Parathyroid adenoma (tissue), 2 donors: ENCODE data around the gene GRIN2C.

Experiments used
- H2AFZ ChIP-seq: fragments of 300-600 bp; sonication (generic); one replicate; pipeline ENCODE4 v1.7.0; 2017; ENCODE audit warnings: antibody characterized with exemption, mild to moderate bottlenecking
- H3K27ac ChIP-seq: fragments of 300-600 bp; sonication (generic); one replicate; pipeline ENCODE4 v1.7.0; 2017
- H3K27me3 ChIP-seq: fragments of 300-600 bp; sonication (generic); one replicate; pipeline ENCODE4 v1.7.0; 2017; ENCODE audit warnings: low read length; ENCODE audit not compliant: control insufficient read depth, insufficient read depth
- H3K36me3 ChIP-seq: fragments of 300-600 bp; sonication (generic); one replicate; pipeline ENCODE4 v1.7.0; 2017; ENCODE audit warnings: low read length; ENCODE audit not compliant: control insufficient read depth, insufficient read depth
- H3K4me1 ChIP-seq: fragments of 300-600 bp; sonication (generic); one replicate; pipeline ENCODE4 v1.7.0; 2017; ENCODE audit warnings: control low read depth
- H3K4me2 ChIP-seq: fragments of 300-600 bp; sonication (generic); one replicate; pipeline ENCODE4 v1.7.0; 2017; ENCODE audit warnings: low read length
- H3K4me3 ChIP-seq: fragments of 300-600 bp; sonication (generic); one replicate; pipeline ENCODE4 v1.7.0; 2017; ENCODE audit warnings: low read depth, low read length
- H3K79me2 ChIP-seq: fragments of 300-600 bp; sonication (generic); one replicate; pipeline ENCODE4 v1.7.0; 2017; ENCODE audit warnings: control low read depth
- H3K9ac ChIP-seq: fragments of 300-600 bp; sonication (generic); one replicate; pipeline ENCODE4 v1.7.0; 2017; ENCODE audit warnings: mild to moderate bottlenecking
- H3K9me3 ChIP-seq: fragments of 300-600 bp; sonication (generic); one replicate; pipeline ENCODE4 v1.7.0; 2017; ENCODE audit warnings: low read length; ENCODE audit not compliant: control insufficient read depth
- TF ChIP-seq, protein P1 (sequence below): fragments of 300-600 bp; sonication (generic); IDR thresholded peaks from one replicate; pipeline ENCODE4 v1.7.0; 2017; ENCODE audit warnings: antibody characterized with exemption, mild to moderate bottlenecking
- donor health status: primary hyperparathyroidism.

Gene GRIN2C

DNA sequence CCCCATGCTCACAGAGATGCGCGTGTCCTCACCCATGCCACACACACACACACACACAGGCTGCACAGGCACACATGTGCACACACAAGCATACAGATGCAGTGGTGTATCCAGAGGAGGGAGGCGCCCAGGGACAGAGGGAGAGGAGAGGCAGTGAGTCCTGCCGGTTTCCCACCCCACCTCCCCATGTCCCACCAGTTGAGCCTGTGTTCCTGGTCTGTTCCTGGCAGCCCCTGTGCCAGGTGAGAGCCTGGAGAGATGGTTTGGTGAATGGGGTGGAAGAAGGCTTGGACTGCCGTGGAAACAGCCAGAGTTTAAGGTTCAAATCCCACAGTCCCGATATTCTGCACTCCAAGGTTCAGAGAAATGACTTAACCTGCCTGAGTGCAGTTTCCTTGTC, 44.0 kb upstream of the GRIN2C start:
- Histone ChIP-seq H3K4me1 (no peaks in the 10 kb centered on the region), H3K36me3 (no peaks in the 10 kb centered on the region), H3K4me3 (no peak overlapping the region), H3K4me2 (no peak overlapping the region), H3K27me3 (no peaks in the 10 kb centered on the region), H3K27ac (no peak overlapping the region), H3K9ac (no peak overlapping the region), H3K79me2 (no peaks in the 10 kb centered on the region), H2AFZ (no peak overlapping the region), H3K9me3 (no peaks in the 10 kb centered on the region)
- TF ChIP-seq, protein P1, sequence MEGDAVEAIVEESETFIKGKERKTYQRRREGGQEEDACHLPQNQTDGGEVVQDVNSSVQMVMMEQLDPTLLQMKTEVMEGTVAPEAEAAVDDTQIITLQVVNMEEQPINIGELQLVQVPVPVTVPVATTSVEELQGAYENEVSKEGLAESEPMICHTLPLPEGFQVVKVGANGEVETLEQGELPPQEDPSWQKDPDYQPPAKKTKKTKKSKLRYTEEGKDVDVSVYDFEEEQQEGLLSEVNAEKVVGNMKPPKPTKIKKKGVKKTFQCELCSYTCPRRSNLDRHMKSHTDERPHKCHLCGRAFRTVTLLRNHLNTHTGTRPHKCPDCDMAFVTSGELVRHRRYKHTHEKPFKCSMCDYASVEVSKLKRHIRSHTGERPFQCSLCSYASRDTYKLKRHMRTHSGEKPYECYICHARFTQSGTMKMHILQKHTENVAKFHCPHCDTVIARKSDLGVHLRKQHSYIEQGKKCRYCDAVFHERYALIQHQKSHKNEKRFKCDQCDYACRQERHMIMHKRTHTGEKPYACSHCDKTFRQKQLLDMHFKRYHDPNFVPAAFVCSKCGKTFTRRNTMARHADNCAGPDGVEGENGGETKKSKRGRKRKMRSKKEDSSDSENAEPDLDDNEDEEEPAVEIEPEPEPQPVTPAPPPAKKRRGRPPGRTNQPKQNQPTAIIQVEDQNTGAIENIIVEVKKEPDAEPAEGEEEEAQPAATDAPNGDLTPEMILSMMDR = no peak

GRCh38 chr17:74903034-74903433, 43.3 kb upstream of the GRIN2C start:
- no peaks in the 10 kb centered on the region for H3K27me3 ChIP-seq
- no peak overlapping the region for H2AFZ ChIP-seq
- no peaks in the 10 kb centered on the region for H3K79me2 ChIP-seq
- H3K4me1 ChIP-seq = no peaks in the 10 kb centered on the region
- TF ChIP-seq, protein P1 = no peak
- H3K9ac ChIP-seq = no peak overlapping the region
- H3K36me3 ChIP-seq = no peaks in the 10 kb centered on the region
- H3K4me2 ChIP-seq = no peak overlapping the region
- no peak overlapping the region for H3K27ac ChIP-seq
- H3K4me3 ChIP-seq = no peak overlapping the region
- H3K9me3 ChIP-seq = no peaks in the 10 kb centered on the region

- no peaks in the 10 kb centered on the region for H3K27me3 ChIP-seq
- H3K79me2 ChIP-seq = no peaks in the 10 kb centered on the region
- H3K9me3 ChIP-seq = no peaks in the 10 kb centered on the region
- H3K9ac ChIP-seq = no peak overlapping the region
- H3K4me2 ChIP-seq = no peak overlapping the region
- H3K36me3 ChIP-seq = no peaks in the 10 kb centered on the region
- TF ChIP-seq, protein P1 = no peak
- H3K4me1 ChIP-seq = no peaks in the 10 kb centered on the region
- H3K27ac ChIP-seq = no peak overlapping the region
- H3K4me3 ChIP-seq = no peak overlapping the region
- no peak overlapping the region for H2AFZ ChIP-seq
These were observed 41.9 kb upstream of the GRIN2C start for GRCh38 chr17:74901353-74902135.

DNA sequence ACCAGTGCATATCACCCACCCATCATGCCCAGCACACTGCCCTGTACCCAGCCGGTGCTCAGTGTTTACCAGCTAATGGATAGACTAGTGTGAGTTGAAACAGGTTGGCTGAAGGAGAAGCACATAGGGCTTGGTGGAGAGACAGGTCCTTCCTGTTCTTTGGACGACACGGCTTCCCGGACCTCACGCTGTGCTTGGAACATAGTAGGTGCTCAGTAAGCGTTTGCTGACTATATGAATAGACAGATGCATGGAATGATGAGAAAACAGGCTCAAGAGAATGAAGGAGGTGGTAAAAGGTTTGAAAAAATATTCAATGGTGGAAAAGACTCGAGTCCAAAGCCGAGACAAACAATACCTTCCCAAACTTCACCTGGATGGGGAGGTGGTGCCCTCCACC, 40.5 kb upstream of the GRIN2C start:
- H3K36me3 ChIP-seq = no peaks in the 10 kb centered on the region
- no peak overlapping the region for H3K4me2 ChIP-seq
- H3K27ac ChIP-seq = no peak overlapping the region
- no peak overlapping the region for H2AFZ ChIP-seq
- H3K9ac ChIP-seq = no peak overlapping the region
- H3K4me1 ChIP-seq = no peaks in the 10 kb centered on the region
- no peaks in the 10 kb centered on the region for H3K9me3 ChIP-seq
- H3K79me2 ChIP-seq = no peaks in the 10 kb centered on the region
- H3K27me3 ChIP-seq = no peaks in the 10 kb centered on the region
- TF ChIP-seq, protein P1 = no peak
- no peak overlapping the region for H3K4me3 ChIP-seq

DNA sequence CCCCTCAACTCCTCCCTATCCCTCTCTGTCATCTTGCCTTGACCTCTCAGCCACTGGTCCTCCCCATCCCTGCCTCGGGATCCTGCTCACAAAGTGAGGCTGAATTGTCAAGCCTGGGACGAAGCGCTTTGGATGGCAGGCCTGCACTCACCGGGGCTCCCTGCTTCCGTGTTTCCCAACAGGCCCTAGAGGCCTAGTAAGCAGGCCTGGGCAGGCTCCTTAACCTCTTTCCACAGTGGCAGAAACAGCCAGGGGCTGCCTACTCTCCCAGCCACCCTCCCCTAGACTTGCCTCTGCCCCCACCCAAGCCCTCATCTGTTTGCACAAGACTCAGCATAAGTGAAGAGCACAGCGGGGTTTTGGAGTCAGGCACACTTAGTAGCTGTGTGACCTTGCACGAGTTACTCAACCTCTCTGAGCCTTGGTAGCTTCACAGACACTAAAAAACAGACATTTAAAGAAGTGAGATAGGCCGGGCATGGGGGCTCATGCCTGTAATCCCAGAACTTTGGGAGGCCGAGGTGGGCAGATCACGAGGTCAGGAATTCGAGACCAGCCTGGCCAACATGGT, 38.8 kb upstream of the GRIN2C start:
- Histone ChIP-seq H3K4me2 (no peak overlapping the region), H3K4me1 (no peaks in the 10 kb centered on the region), H3K27ac (no peak overlapping the region), H3K79me2 (no peaks in the 10 kb centered on the region), H3K9me3 (no peaks in the 10 kb centered on the region), H3K9ac (no peak overlapping the region), H3K27me3 (no peaks in the 10 kb centered on the region), H3K36me3 (no peaks in the 10 kb centered on the region), H2AFZ (no peak overlapping the region), H3K4me3 (no peak overlapping the region)
- TF ChIP-seq, protein P1 = no peak
